Transverse colon (tissue), 4 donors: ENCODE results near the gene PHF14.

Experiments
- POLR2AphosphoS5 ChIP-seq, 3 donors: sonication (generic); formaldehyde crosslinking; IDR thresholded peaks; one replicate each; pipeline ENCODE4 v1.6.1; 2016; ENCODE audit warnings: antibody characterized with exemption in 3 of 3
- TF ChIP-seq, protein P1 (sequence below), 5 experiments: fragments of 200-600 bp in 3 of 5; fragments of 450-650 bp in 2 of 5; sonication (generic) in 3 of 5; IDR thresholded peaks; 1 replicate in 2 of 5; 2 replicates in 3 of 5; pipeline ENCODE4 v1.5.1; 2016 to 2017; ENCODE audit warnings: antibody characterized with exemption in 5 of 5, inconsistent platforms in 3 of 5, mild to moderate bottlenecking in 2 of 5, moderate library complexity in 1 of 5

GRCh38 chr7:11083214-11083568, 109.5 kb downstream of the PHF14 start:
- TF ChIP-seq, protein P1, sequence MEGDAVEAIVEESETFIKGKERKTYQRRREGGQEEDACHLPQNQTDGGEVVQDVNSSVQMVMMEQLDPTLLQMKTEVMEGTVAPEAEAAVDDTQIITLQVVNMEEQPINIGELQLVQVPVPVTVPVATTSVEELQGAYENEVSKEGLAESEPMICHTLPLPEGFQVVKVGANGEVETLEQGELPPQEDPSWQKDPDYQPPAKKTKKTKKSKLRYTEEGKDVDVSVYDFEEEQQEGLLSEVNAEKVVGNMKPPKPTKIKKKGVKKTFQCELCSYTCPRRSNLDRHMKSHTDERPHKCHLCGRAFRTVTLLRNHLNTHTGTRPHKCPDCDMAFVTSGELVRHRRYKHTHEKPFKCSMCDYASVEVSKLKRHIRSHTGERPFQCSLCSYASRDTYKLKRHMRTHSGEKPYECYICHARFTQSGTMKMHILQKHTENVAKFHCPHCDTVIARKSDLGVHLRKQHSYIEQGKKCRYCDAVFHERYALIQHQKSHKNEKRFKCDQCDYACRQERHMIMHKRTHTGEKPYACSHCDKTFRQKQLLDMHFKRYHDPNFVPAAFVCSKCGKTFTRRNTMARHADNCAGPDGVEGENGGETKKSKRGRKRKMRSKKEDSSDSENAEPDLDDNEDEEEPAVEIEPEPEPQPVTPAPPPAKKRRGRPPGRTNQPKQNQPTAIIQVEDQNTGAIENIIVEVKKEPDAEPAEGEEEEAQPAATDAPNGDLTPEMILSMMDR (IDR thresholded peaks at IDR 0.05): no peak
- TF ChIP-seq POLR2AphosphoS5 (IDR thresholded peaks at IDR 0.05): no peak
